ENCODE measurements around the gene WBP1.

- no peak for TF ChIP-seq CTCF (IDR thresholded peaks at IDR 0.05)
- TF ChIP-seq SIN3A (IDR thresholded peaks at IDR 0.05; ENCODE audit: borderline replicate concordance, insufficient read depth, low read depth, low read length): no peak
These were observed 41.2 kb downstream of the WBP1 start, which contains the start of gene LBX2 for GRCh38 chr2:74499267-74499939.
